RPMI8226 (cell line): ENCODE measurements around the gene LY6G6F.

ENCODE experiments used
- DNase-seq: peaks from one replicate; pipeline ENCODE4 v3.0.0-alpha.2; 2015

The LY6G6F gene

DNA sequence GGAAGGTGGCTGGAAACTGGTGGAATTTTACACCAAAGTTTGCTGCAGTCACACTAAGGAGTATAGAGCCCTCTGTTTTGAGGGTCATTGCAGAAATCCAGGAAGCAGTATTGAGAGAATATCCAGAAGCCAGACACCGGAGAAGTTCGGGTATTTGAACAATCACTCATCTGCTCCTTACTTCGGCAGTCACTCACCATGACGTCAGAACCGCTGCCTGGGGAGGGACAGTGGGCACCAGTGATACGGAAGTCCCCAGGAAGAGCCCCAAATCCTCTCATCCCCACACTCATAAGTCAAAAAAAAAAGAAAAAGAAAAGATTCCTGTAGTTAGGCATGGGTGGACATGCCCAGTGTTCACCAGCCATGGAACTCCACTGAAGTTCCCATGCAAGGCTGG is 29.8 kb upstream of the LY6G6F start:
- DNase-seq, result no peak

DNA sequence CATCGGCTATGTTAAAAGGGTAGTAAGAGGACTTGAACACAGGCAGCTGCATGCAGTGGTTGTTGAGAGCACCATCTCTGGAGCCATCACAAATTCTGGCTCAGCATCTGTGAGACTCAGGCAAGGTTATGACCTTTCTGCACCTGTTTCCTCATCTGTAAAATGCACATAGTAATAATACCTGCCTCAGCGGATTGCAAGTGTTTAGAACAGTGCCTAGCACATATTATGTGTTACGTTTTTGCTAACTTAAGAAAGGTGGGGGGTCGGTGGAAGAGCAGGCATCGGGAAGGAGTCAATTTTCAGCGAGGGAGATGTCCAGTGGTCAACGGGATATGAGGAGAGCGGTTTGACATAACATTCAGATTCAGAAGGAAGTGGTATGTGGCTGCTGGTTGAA is 28.7 kb upstream of the LY6G6F start:
- DNase-seq, result peak; percentile 81

DNA sequence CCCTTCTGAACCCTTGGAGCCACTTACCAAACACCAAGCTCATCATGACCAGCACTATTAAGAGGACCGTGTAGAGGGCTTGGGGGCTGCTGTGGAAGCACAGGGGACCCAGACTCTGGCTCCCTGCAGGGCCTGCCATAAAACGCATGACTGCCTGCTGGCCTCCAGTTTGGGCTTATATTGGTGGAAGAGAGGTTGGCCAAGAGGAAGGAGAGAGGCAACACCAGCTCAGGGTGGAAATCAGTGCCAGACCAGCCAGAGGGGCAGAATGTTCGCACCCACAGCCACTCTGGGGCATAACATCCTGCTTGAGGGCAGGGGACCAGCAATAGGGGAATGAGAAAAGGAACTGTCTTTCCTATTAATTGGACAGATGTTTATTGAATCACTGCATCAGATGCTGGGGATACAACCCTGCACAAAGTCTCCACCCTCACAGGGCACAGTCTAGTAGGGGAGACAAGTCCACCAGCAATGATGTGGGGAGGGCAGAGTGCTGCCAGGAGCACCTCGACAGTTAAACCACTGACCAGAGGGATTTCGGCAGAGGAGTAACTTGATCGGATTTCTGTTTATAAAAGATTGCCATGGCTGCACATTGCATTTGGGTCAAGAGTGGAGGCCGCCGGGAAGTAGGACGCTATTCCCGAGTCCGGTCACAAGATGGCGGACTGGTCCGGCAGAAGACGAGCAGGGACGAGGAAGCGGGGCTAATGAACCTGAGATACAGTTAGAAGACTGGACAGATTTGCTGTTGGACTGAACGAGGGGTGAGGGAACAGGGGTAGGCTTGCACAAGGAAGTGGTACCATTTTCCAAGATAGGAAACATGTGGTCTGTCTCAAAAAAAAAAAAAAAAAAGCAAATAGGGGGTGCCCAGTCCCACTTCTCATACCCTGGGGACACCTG is 26.2 kb upstream of the LY6G6F start, which contains the start of gene LY6G5C:
TSS of gene LY6G5C (minus strand) at position 842 of the 909 bp plus-strand sequence. CDS start at position 148, 694 bp downstream.
- DNase-seq, result peak; percentile 77

DNA sequence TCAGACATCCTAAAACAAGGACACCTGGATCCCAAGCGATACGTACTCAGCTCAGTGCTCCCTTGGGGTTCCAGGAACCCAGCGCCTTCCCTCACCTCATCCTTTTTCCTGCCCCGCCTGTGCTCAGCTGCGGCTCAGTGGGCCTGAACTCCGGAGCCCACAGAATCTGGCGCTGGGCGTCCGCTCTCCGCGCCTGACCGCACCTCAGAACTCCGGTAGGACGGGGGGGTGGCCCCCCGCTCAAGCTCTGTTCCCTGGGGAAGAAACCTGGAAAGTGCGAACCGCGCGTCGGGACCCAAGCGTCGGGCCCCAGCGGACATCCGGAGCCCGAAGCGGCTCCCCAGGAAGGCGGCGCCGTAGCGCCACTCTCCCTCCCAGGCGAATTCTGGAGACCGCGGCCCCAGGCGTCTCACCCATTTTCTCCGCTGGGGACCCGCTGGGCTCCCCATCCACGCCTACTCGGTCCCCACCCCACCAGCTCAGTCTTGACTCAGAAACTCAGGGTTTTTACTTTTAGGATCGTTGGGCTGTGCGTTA is 25.5 kb upstream of the LY6G6F start:
- peak; percentile 68 for DNase-seq

DNA sequence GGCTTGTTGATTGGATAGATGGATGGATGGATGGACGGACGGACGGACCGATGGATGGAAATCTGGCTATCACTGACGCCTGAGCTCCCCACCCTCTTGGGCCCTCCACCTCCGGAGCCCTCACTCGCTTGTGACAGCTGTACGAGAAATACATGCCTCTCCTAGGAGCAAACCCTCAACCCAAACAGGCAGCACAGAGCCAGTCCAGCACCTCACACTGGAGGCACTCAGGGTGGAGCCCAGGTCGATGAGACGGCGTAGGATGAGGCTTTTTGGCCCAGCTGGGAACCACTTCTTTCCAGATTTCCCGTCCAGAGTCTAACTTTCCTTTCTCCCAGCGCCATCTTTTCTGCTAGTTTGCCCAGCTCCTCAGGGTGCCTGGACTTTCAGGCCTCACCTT is 23.1 kb upstream of the LY6G6F start:
- DNase-seq, result no peak

DNA sequence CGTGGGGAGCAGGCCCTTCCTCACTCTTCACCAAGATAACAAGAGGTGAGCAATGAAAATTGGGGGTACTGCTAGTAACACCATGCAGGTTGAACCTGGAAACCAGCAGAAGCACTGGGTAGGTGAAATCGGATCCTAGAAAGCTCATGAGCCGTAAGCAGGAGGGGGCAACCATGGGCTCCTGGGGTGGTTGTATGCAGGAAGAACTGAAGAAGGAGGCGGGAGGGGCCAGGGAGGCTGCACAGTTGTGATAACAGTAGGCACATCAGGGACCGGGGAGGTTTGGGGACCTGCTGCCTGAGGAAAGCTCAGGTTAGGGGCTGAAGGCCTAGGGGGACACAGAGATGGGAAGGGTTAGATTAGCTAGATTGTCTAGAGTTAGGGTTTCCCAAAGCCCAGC is 20.2 kb upstream of the LY6G6F start:
- no peak for DNase-seq

DNA sequence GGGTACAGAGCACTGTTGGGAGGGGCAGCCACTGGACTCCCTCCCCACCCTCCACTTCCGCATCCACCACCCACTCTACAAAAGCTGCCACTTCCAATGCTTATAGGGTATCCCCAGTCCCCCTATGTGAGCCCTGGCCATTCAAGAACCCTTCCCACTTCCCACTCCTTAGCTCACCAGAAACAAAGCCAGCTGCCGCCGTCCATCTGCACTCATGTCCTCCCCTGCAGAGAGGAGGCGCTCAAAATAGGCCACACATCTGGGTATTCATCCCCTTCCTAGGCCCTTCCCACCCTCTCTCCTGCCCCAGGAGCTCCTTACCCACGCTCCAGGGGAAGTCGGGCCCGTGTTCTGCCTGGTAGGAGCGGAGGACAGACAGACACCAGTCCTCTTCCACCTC is 19.3 kb upstream of the LY6G6F start:
- DNase-seq, result no peak

DNA sequence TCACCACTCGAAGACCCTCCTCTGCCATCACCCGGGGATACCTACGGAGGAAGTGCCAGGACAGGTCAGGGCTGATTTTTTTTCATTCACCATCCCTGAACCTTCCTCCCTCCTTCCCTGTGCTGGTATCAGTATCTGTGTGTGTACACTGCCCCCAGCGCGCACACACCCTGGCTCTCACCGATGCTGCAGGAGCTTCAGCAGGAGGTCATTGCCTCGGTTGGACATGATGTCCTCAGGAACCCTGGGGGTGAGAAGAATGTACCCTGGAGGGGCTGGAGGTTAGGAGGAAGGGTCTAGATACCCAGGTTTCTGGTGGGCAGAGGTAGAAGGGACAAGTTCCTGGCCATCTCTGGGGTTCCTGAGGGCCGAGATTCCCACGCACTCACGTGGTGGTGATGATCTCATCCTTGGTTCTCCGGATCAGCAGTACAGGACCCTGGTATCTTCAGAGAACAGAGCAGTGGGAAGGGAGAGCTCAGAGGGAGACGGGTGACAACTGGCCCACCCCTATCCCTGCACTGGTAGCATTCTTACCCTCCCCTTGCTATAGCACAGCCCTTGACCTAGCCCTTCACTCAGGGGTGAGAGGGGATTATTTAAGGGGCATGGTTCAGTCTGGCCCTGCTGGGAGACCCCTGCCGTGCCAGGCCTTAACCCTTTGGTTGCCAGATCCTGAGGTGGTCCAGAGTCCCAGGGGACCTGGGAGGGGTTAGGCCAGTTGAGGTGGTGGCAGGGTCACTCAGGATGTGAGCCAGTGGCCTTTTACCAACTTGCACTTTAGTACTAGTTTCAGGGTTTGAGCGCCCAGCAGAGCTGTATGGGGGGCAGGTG is 18.6 kb upstream of the LY6G6F start:
- no peak for DNase-seq

DNA sequence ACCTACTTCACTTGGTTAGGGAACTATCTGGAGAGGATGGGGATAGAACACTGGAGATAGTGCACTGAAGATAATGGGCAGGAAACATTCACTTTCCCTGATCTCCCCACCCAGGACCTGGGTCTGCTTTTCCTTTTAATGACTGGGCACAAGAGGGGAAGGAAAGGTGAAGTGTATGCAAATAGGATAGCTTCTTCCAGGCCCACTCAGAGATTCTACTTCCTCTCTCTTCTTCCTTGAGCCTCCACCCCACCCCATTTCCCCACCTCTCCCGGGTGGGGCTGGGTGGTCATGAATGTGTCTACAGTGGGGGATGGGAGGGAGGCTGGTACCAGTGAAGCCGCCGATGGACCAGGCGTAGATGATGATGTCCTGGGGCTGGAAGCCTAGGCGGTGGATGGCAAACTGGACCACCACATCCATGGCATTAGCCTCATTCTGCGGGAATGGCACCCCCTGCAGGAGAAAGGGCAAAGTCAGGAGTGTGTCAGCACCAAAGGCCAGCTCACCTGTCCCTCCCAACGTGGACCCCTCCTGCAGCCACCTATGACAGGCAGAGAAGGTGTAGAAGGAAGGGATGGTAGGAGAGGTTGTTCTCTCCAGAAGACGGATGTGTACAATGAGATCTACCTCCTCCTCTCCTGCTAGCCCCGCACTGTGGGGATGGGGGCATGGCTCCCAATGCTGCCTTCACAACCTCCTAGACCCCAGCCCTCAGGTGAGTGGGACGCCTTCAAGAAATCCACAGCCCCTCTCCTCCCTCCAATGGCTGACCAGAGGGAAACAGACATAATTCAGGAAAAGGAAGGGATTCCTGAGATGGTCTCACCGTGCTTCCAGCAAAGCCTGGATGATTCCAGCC is 17.2 kb upstream of the LY6G6F start:
- no peak for DNase-seq

DNA sequence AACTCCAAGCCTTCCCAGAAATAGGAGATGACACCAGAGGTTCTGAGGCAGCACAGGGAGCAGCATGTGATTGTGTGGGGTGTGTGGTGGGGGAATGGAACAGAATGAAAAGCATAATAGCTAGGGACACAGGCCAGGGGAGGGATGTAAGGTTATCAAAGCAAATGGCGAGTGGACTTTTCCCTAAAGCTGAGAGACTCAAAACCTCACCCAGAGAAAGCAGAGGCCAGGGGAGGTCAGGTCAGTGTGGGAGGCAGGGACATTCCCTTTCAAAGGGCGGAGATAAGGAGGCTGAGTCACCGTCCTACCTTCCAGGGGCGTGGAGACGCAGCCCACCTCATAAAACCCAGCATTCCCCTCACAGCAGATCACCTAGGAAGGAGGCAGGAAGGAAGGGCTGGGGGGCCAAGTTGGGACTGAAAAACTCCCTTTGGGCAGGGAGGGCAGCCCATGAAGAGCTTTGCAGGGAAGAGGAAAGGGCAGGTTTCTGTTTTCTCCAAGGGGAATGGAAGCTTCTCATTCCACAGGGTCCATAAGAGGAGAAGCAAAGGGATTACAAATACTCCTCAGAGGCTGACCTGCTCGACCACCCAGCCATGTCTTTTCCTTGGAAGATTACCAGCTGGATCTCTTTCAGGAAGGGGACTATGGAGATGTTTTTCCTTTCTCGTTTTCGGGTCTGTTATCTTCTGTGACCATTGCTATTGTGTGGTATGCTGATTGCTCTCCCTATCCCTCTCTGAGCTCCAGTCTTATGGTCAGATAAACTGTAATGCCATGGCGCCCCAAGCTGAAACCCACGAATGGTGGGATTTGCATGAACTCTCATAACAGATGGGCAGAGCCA is 16.2 kb upstream of the LY6G6F start:
- DNase-seq, result no peak

DNA sequence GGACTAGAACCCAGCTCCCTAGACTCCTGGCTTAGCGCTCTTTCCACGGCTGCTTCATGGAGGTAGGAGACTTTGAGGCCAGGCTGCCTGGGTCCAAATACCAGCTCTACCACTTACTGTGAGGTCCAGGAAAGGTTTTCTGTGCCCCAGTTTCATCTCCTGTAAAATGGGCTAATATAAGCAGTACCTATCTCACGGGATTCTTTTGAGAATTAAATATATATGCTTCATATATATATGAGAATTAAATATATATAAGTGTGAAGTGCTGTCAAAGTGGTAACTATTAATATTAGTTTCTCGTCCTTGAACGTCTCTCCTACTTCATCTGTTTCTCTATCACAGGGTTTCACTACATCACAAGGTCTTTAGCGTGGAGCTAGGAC is 15.6 kb upstream of the LY6G6F start:
- DNase-seq, result no peak

DNA sequence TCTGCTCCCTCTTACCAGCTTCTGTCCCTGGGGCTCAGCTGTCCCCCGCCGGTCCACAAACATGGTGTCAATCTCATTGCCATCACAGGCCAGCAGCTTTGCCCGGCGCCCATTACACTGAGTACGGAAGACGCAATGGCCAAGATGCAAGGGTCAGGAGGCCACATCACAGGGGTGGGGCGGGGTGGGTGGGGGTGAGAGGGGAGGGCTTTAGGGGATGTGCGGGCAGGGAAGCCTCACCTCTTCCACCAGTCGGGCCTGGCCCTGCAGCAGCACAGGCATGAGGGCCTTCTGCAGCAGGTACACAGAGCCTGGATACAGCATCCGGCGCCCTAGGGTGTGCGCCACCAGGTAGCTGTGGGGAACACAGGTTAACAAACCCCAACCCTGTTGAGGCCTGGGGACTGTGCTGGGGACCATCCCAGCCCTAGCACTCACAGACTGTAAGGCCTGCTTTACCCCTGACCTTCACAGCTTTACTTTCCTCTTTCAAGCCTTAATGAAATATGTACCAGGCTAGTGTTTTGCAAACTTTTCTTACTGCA is 15.0 kb upstream of the LY6G6F start:
- no peak for DNase-seq

DNA sequence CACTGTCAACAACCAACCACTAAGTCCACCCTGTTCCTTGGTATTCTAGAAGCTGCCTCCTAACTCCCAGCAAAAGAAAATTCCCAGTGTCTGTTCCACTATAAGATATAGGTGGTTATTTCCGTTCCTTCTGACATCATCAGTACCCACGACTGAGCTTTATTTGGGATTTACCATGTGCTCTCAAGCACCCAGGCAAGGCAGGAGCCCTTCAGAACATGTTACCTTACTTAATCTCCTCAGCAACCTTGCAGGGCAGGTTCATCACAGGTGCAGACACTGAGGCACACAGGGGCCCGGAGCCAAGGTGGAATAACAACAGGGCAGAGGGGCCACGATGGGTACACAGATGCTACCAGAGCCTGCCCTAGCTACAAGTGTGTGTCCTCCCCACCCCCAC is 14.3 kb upstream of the LY6G6F start:
- DNase-seq, result no peak

DNA sequence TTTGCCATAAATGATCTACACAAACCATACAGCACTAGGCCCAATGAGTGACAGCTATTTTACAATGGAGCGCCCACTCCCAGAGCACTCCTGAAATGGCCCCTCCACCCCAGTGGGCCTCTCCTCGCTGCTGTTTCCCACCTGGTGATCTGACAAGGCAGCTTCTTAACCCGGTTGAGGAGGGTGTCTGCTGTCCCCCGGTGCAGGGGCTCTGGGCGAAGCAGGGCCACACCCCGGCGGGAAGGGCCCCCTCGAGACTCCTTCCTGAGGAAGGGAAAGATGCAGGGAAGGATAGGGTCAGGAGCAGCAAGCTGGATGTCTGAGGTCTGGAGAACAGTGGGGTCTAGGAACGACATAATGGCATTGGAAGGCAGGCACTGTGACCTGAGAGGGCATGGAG is 13.8 kb upstream of the LY6G6F start:
- DNase-seq, result no peak

DNA sequence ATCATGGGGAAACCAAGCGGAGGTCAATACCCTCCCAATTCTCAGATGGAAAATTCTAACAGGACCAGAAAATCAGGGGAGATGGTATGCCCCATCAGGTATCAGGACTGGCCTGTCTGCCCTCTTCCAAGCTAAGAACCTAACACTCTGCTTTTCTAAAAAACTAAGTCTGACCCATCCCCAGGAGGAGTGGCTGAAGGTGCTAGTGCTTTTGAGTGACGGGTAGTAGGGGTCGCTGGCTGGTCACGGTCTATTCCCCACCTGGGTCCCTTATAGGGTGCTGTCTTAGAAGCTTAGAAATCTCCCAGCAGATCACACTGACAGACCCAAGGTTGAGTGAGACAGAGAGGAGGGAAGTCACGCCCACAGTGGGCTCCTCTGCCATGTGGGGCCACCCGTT is 13.1 kb upstream of the LY6G6F start:
- no peak for DNase-seq

DNA sequence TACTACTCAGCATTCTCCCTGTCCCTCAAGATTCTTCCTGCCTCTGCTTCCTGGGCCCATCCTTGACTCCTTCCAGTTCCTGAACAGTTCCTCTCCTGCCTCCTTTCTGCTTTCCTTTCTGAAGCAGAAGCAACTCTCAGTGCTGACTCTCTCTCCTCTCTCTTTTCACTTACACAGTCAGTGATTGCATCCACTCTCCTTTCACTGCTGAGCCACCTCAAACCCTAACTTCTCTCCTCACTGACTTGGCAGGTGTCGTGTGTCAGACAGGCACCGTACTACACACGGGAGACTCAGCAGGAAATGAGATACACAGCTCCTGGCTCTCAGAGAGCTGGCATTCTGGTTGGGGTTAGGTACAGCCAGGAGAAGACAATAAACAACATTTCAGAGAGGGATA is 9.1 kb upstream of the LY6G6F start:
- DNase-seq, result no peak

DNA sequence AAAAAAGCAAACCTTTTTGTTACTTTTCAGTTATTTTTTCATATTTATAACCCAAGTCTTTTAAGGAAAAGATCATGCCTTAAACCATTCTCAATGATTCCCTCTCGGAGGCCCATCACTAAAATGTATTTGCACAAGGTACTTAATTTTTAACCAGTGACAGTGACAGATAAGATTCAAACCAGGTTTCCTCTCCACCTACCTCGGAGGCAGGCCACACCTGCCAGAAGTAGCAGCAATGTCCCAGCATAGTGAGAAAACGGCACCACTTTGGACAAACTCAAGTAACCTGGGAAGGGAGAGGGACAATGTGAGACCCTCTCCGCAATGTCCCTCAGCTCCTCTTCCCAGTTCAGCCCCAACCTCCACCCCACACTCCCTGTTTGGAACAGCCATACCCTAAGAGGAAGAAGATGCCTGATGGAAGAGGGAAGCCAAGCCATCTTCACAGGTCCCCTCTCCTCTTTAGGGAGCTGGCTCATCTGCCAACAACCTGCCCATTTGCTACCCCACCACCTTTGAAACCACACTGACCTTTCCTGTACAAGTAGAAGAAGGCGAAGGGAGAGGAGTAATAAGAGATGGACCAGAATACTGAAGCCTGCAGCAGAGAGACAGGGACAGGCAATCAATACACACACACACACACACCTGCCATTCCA is 5.8 kb upstream of the LY6G6F start:
- no peak for DNase-seq

DNA sequence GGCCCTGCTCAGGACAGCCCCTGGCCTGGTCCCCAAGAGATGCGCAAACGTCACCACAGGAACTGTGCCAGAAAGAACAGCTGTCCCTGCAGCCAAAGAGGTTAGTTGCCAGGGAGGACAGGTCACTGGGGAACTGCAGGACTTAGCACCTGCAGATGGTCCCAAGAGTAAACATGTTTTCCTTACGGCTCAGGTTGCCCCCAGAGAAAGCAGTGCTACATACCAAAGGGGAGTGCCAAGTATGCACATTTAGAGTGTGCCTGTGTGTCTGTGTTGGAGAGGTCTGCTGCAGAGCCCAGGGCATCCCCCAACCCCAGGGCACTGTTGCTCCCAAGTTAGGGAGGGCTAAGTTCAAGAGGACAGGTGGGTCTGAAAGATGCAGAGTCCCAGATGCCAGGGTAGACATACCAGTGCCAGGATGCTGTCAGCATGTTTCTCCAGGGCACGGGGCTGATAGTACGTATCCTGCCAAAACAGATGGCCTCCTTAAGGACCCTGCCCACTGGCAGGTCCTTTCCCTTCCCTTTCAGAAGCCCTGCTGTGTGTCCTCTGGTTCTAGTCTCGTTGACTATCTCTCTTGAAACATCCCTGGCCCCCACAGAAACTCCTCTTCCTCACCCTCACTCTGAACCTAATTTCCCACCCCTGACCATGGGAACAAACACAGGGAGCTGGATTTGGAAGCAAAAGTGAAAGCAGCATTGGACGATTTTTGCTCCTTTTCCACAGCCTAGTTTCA is 4.8 kb upstream of the LY6G6F start:
- peak; percentile 54 for DNase-seq

DNA sequence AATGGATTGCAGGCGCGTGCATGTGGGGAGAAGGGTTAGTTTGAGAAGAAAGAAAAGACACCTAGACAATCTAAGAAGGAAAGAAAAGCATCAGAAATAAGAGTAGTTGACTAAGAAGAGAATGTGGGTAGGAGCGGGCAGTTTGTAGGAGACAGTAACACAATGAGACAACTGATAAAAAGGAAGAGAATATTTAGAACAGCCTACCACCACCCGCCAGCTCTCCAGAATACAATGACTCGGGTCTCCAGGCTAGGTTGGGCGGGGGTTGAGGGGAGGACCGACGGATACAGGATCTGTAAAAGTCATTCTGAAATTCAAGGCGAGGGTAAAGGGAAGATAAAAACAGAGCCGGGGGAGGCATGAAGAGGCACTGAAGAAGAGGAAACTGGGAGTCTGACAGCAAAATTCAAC is 4.3 kb upstream of the LY6G6F start:
- DNase-seq, result no peak
